Endothelial cell of umbilical vein (primary cell): ENCODE data around the gene RFPL4AL1. TPM values are rescaled to one million over a fixed set of nuclear protein-coding genes. Genes with fewer than 3 reads are reported as not detected.

Source experiments
- BruUV-seq: library from RNA; stranded (reverse); fragments of 400-500 nt; replicated peaks from 2 replicates; lab custom pipeline; 2021; lab: Mats Ljungman, UMichigan
- CTCF ChIA-PET: fragments of 300-600, 350-600 bp; sonication (Branson Sonifier 250); formaldehyde crosslinking; loops from one replicate; lab custom pipeline; 2021; ENCODE audit warnings: antibody characterized with exemption, inconsistent platforms; lab: Charles Lee
- POLR2A ChIA-PET: fragments of 300-600, 350-600 bp; sonication (Branson Sonifier 250); formaldehyde crosslinking; loops from one replicate; lab custom pipeline; 2021; ENCODE audit warnings: antibody characterized with exemption, inconsistent platforms; lab: Charles Lee
- DNase-seq: peaks from one replicate; pipeline ENCODE4 v3.0.0-alpha.2; 2011; ENCODE audit warnings: low read depth, low spot score
- FAIRE-seq: peaks from 2 replicates; lab custom pipeline; 2011; peaks lifted over from hg19 to GRCh38; lab: Jason Lieb, UNC
- H2AFZ ChIP-seq: 2 replicates; pipeline ENCODE4 v1.6.0; 2012; ENCODE audit warnings: low read depth, low read length, control low read depth, inconsistent platforms
- H3K27ac ChIP-seq: 2 replicates; pipeline ENCODE4 v1.5.1; 2011; ENCODE audit warnings: low read depth, mild to moderate bottlenecking, control low read depth, low read length, moderate library complexity; ENCODE audit not compliant: insufficient read depth
- H3K27me3 ChIP-seq, 2 experiments: 2 replicates each; pipeline versions ENCODE4 v1.6.0 to v1.6.1; 2011; ENCODE audit warnings: low read length in 2 of 2, mixed read lengths in 1 of 2; ENCODE audit not compliant: control insufficient read depth in 2 of 2, insufficient read depth in 2 of 2
- H3K36me3 ChIP-seq, 2 experiments: 2 replicates in 1 of 2; 3 replicates in 1 of 2; pipeline ENCODE4 v1.5.1; 2011; ENCODE audit warnings: low read length in 2 of 2, mild to moderate bottlenecking in 1 of 2, moderate library complexity in 1 of 2; ENCODE audit not compliant: control insufficient read depth in 2 of 2, insufficient read depth in 2 of 2; ENCODE audit errors: extremely low read depth in 1 of 2
- H3K4me1 ChIP-seq: 3 replicates; pipeline ENCODE4 v1.5.1; 2011; ENCODE audit warnings: mild to moderate bottlenecking, low read length; ENCODE audit not compliant: control insufficient read depth, insufficient read depth; ENCODE audit errors: extremely low read depth
- H3K4me2 ChIP-seq: 2 replicates; pipeline ENCODE4 v1.6.1; 2011; ENCODE audit warnings: low read length, control low read depth, mixed read lengths; ENCODE audit not compliant: insufficient read depth
- H3K4me3 ChIP-seq, 3 experiments: fragments of 200-600 bp in 1 of 3; sonication (generic), shearing (Covaris generic) in 1 of 3; replicated peaks in 1 of 3; 2 replicates each; pipeline ENCODE4 v1.5.1; 2011 to 2016; ENCODE audit warnings: control low read depth in 3 of 3, low read length in 3 of 3, mild to moderate bottlenecking in 2 of 3, inconsistent platforms in 1 of 3, low read depth in 1 of 3, moderate library complexity in 1 of 3; ENCODE audit not compliant: insufficient read depth in 1 of 3
- H3K79me2 ChIP-seq: 2 replicates; pipeline ENCODE4 v1.6.0; 2012; ENCODE audit warnings: low read length, inconsistent platforms; ENCODE audit not compliant: control insufficient read depth, insufficient read depth
- H3K9ac ChIP-seq: replicated peaks from 2 replicates; pipeline ENCODE3; 2011; ENCODE audit warnings: low read length, control low read depth; ENCODE audit not compliant: insufficient read depth; ENCODE audit errors: extremely low read depth
- H3K9me1 ChIP-seq: replicated peaks from 3 replicates; pipeline ENCODE4 v1.6.0; 2011; ENCODE audit warnings: mild to moderate bottlenecking, low read length; ENCODE audit not compliant: control insufficient read depth, insufficient read depth; ENCODE audit errors: extremely low read depth
- H3K9me3 ChIP-seq: replicated peaks from 2 replicates; pipeline ENCODE4 v1.5.1; 2012; ENCODE audit warnings: low read length, inconsistent platforms; ENCODE audit not compliant: control insufficient read depth, insufficient read depth
- H4K20me1 ChIP-seq: replicated peaks from 2 replicates; pipeline ENCODE3; 2011; ENCODE audit warnings: mild to moderate bottlenecking, low read length; ENCODE audit not compliant: control insufficient read depth, insufficient read depth; ENCODE audit errors: extremely low read depth
- GATA2 ChIP-seq: IDR thresholded peaks from 2 replicates; pipeline ENCODE4 v1.7.0; 2011; ENCODE audit warnings: low read depth, mild to moderate bottlenecking, moderate library complexity, mixed read lengths, low read length; ENCODE audit not compliant: insufficient read length, insufficient read depth
- MYC ChIP-seq: IDR thresholded peaks from one replicate; pipeline ENCODE4 v1.6.1; 2011; ENCODE audit warnings: mild to moderate bottlenecking, low read depth, low read length
- POLR2A ChIP-seq: IDR thresholded peaks from 2 replicates; pipeline ENCODE4 v1.6.1; 2012; ENCODE audit warnings: low read depth, mild to moderate bottlenecking, control low read depth, low read length
- dilution Hi-C: fragments of 300-500 bp; cut with MboI; formaldehyde crosslinking; loops from one replicate; pipeline ENCODE4 v1.15.0; 2019; ENCODE audit warnings: low sequenced_read_pairs; ENCODE audit not compliant: extremely low pct_ligation_motif_present
- intact Hi-C: fragments of 100-400 bp; cut with micrococcal nuclease; formaldehyde crosslinking; loops from one replicate; pipeline ENCODE4 v1.10.0; 2022
- polyA plus RNA-seq, 4 experiments: library from polyadenylated mRNA; depleted of rRNA in 3 of 4; stranded (reverse) in 3 of 4; unstranded in 1 of 4; fragments of >200 nt; gene quantifications; 2 replicates each; pipeline versions ENCODE4 v1.2.1 to v1.2.3, GENCODE V29; 2011 to 2012; ENCODE audit warnings: missing spikeins in 1 of 4
- total RNA-seq: library from RNA; stranded (reverse); gene quantifications from 2 replicates; pipeline ENCODE4 v1.2.3, GENCODE V29; 2021
- TF ChIP-seq, protein P1 (sequence below), 2 donors: IDR thresholded peaks; 1 replicate in 1 of 2; 2 replicates in 1 of 2; pipeline ENCODE4 v1.5.1; 2011; ENCODE audit warnings: low read length in 2 of 2, mild to moderate bottlenecking in 2 of 2, moderate library complexity in 2 of 2, control low read depth in 1 of 2, inconsistent platforms in 1 of 2, low read depth in 1 of 2; ENCODE audit not compliant: insufficient read depth in 1 of 2; ENCODE audit errors: extremely low read depth in 1 of 2

Gene RFPL4AL1
- total and polyA plus RNA-seq, 2 donors (not counting 3 experiments of a cell fraction or from before 2014, with no cell fraction given), result not detected

DNA sequence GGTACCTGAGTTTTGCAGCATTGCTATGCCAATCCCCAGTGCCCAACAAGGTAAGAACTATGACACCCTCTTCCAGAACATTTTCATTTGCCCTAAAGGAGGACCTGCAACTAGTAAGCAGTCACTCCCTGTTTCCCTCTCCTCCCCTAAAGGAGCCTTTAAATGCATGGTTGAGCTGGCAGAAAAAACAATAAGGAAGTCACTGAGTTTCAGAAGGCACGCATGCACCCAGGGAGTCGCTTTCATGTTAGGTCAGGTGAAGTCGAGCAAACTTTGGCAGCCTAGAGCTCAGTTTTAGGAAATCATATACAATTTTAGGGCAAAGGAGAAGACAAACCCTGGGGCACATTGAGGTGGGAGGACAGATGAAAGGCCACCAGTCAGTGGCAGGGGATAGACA, 51.1 kb downstream of the RFPL4AL1 start:
- Histone ChIP-seq H3K9me3 (no peaks in the 10 kb centered on the region), H3K4me1 (no peaks in the 10 kb centered on the region), H3K9me1 (no peaks in the 10 kb centered on the region), H3K9ac (no peak overlapping the region), H4K20me1 (no peaks in the 10 kb centered on the region), H3K4me3 (no peak overlapping the region), H3K79me2 (no peaks in the 10 kb centered on the region), H2AFZ (no peak overlapping the region), H3K36me3 (no peaks in the 10 kb centered on the region), H3K27me3 (no peaks in the 10 kb centered on the region), H3K4me2 (no peak overlapping the region), H3K27ac (no peak overlapping the region)
- no TSS peak for BruUV-seq
- CTCF ChIA-PET, result no interaction called here
- dilution Hi-C loops (no loop called here), intact Hi-C loops (no loop called here)
- POLR2A ChIA-PET, result no interaction called here
- TF ChIP-seq MYC (no peak), GATA2 (no peak), POLR2A (no peak)
- TF ChIP-seq, protein P1, sequence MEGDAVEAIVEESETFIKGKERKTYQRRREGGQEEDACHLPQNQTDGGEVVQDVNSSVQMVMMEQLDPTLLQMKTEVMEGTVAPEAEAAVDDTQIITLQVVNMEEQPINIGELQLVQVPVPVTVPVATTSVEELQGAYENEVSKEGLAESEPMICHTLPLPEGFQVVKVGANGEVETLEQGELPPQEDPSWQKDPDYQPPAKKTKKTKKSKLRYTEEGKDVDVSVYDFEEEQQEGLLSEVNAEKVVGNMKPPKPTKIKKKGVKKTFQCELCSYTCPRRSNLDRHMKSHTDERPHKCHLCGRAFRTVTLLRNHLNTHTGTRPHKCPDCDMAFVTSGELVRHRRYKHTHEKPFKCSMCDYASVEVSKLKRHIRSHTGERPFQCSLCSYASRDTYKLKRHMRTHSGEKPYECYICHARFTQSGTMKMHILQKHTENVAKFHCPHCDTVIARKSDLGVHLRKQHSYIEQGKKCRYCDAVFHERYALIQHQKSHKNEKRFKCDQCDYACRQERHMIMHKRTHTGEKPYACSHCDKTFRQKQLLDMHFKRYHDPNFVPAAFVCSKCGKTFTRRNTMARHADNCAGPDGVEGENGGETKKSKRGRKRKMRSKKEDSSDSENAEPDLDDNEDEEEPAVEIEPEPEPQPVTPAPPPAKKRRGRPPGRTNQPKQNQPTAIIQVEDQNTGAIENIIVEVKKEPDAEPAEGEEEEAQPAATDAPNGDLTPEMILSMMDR (IDR thresholded peaks at IDR 0.05; ENCODE audit: extremely low read depth in 1 of 2, insufficient read depth in 1 of 2, low read depth in 1 of 2, low read length in 2 of 2), result no peak
- FAIRE-seq (no peak), DNase-seq (no peak)

Other genes with a start within 250 kb of the RFPL4AL1 start
- not detected in 2 replicates for gene SBK2, start 232.0 kb upstream of the RFPL4AL1 start, total RNA-seq
- gene SBK2, start 232.0 kb upstream of the RFPL4AL1 start, polyA plus RNA-seq, result not detected in 2 replicates
- gene SBK3, start 223.6 kb upstream of the RFPL4AL1 start, total RNA-seq, result 0.25 and 0.62 TPM in 2 replicates
- 0.18 and 0.19 TPM in 2 replicates for gene SBK3, start 223.6 kb upstream of the RFPL4AL1 start, polyA plus RNA-seq
- 15.7 and 15.9 TPM in 2 replicates for gene ZNF579, start 188.3 kb upstream of the RFPL4AL1 start, total RNA-seq
- 9.9 and 11.6 TPM in 2 replicates for gene ZNF579, start 188.3 kb upstream of the RFPL4AL1 start, polyA plus RNA-seq
- gene FIZ1, start 169.6 kb upstream of the RFPL4AL1 start, total RNA-seq, result 14.7 and 15.6 TPM in 2 replicates
- 6.6 and 7.0 TPM in 2 replicates for gene FIZ1, start 169.6 kb upstream of the RFPL4AL1 start, polyA plus RNA-seq
- 14.2 and 15.2 TPM in 2 replicates for gene ZNF524, start 168.8 kb upstream of the RFPL4AL1 start, total RNA-seq
- 15.4 and 22.5 TPM in 2 replicates for gene ZNF524, start 168.8 kb upstream of the RFPL4AL1 start, polyA plus RNA-seq
- gene ZNF865, start 163.5 kb upstream of the RFPL4AL1 start, total RNA-seq, result 10.1 and 11.4 TPM in 2 replicates
- 4.0 and 5.2 TPM in 2 replicates for gene ZNF865, start 163.5 kb upstream of the RFPL4AL1 start, polyA plus RNA-seq
- 4.9 and 7.1 TPM in 2 replicates for gene ZNF784, start 144.6 kb upstream of the RFPL4AL1 start, total RNA-seq
- 4.9 and 5.6 TPM in 2 replicates for gene ZNF784, start 144.6 kb upstream of the RFPL4AL1 start, polyA plus RNA-seq
- 32.5 and 41.1 TPM in 2 replicates for gene ZNF580, start 128.1 kb upstream of the RFPL4AL1 start, total RNA-seq
- gene ZNF580, start 128.1 kb upstream of the RFPL4AL1 start, polyA plus RNA-seq, result 13.7 and 16.9 TPM in 2 replicates
- 27.8 and 31.4 TPM in 2 replicates for gene ZNF581, start 125.5 kb upstream of the RFPL4AL1 start, total RNA-seq
- gene ZNF581, start 125.5 kb upstream of the RFPL4AL1 start, polyA plus RNA-seq, result 32.3 and 37.0 TPM in 2 replicates
- gene CCDC106, start 120.9 kb upstream of the RFPL4AL1 start, total RNA-seq, result 11.8 and 13.2 TPM in 2 replicates
- gene CCDC106, start 120.9 kb upstream of the RFPL4AL1 start, polyA plus RNA-seq, result 12.0 and 17.8 TPM in 2 replicates
- gene U2AF2, start 114.1 kb upstream of the RFPL4AL1 start, total RNA-seq, result 246 and 259 TPM in 2 replicates
- gene U2AF2, start 114.1 kb upstream of the RFPL4AL1 start, polyA plus RNA-seq, result 173 and 183 TPM in 2 replicates
- 133 and 138 TPM in 2 replicates for gene EPN1, start 93.9 kb upstream of the RFPL4AL1 start, total RNA-seq
- 76.9 and 87.2 TPM in 2 replicates for gene EPN1, start 93.9 kb upstream of the RFPL4AL1 start, polyA plus RNA-seq
- not detected in 2 replicates for gene NLRP9, start 30.7 kb upstream of the RFPL4AL1 start, total RNA-seq
- not detected in 2 replicates for gene NLRP9, start 30.7 kb upstream of the RFPL4AL1 start, polyA plus RNA-seq
- not detected in 2 replicates for gene RFPL4A, start 10.0 kb upstream of the RFPL4AL1 start, total RNA-seq
- not detected in 2 replicates for gene RFPL4A, start 10.0 kb upstream of the RFPL4AL1 start, polyA plus RNA-seq
- not detected in 2 replicates for gene NLRP11, start 62.9 kb downstream of the RFPL4AL1 start, total RNA-seq
- not detected in 2 replicates for gene NLRP11, start 62.9 kb downstream of the RFPL4AL1 start, polyA plus RNA-seq
- gene NLRP4, start 67.4 kb downstream of the RFPL4AL1 start, total RNA-seq, result not detected in 2 replicates
- gene NLRP4, start 67.4 kb downstream of the RFPL4AL1 start, polyA plus RNA-seq, result not detected in 2 replicates
- not detected in 2 replicates for gene NLRP13, start 163.2 kb downstream of the RFPL4AL1 start, total RNA-seq
- gene NLRP13, start 163.2 kb downstream of the RFPL4AL1 start, polyA plus RNA-seq, result not detected in 2 replicates
- gene NLRP8, start 178.7 kb downstream of the RFPL4AL1 start, total RNA-seq, result not detected in 2 replicates
- not detected in 2 replicates for gene NLRP8, start 178.7 kb downstream of the RFPL4AL1 start, polyA plus RNA-seq
- gene NLRP5, start 217.7 kb downstream of the RFPL4AL1 start, total RNA-seq, result not detected in 2 replicates
- not detected in 2 replicates for gene NLRP5, start 217.7 kb downstream of the RFPL4AL1 start, polyA plus RNA-seq